ENCODE data around the gene TCTA. TPM values are rescaled to one million over a fixed set of nuclear protein-coding genes. Genes with fewer than 3 reads are reported as not detected.

TCTA gene
- total and polyA plus RNA-seq, 9 of the 15 experiments (the other 6 are each of a cell fraction or from before 2014, with no cell fraction given), result 4.0 to 15.4 (median 8.2) TPM

DNA sequence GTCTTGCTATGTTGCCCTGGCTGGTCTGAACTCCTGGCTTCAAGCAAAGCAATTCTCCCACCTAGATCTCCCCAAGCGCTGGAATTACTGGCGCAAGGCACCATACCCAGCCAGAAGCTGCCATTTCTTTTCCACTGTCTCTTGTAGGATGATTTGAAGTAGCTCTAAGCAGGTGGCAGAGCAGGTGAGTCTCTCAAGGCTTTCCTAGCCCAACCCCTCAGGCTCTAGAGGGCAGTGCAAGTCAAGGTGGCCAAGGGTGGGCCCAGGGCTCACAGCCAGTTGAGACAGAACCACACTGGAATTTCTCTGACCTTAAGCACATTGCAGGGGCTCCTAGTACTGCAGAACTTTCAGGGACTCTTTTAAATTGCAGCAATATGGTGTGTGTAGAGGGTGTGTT is 42.2 kb downstream of the TCTA start (continued):
- TF ChIP-seq MED1 (CRISPR knock-in tag; IDR thresholded peaks at IDR 0.05; ENCODE audit: borderline replicate concordance) (no peak), ZNF124 (CRISPR knock-in tag; IDR thresholded peaks at IDR 0.05) (no peak), ARID1B (IDR thresholded peaks at IDR 0.05) (no peak), BCOR (IDR thresholded peaks at IDR 0.05) (no peak), POLR2B (IDR thresholded peaks at IDR 0.05; ENCODE audit: low read depth, partially characterized antibody) (no peak), ZEB2 (IDR thresholded peaks at IDR 0.05) (0 out of 2 replicates have a peak, but pooled peaks have one; percentile 19)
- TF ChIP-seq, protein P1, sequence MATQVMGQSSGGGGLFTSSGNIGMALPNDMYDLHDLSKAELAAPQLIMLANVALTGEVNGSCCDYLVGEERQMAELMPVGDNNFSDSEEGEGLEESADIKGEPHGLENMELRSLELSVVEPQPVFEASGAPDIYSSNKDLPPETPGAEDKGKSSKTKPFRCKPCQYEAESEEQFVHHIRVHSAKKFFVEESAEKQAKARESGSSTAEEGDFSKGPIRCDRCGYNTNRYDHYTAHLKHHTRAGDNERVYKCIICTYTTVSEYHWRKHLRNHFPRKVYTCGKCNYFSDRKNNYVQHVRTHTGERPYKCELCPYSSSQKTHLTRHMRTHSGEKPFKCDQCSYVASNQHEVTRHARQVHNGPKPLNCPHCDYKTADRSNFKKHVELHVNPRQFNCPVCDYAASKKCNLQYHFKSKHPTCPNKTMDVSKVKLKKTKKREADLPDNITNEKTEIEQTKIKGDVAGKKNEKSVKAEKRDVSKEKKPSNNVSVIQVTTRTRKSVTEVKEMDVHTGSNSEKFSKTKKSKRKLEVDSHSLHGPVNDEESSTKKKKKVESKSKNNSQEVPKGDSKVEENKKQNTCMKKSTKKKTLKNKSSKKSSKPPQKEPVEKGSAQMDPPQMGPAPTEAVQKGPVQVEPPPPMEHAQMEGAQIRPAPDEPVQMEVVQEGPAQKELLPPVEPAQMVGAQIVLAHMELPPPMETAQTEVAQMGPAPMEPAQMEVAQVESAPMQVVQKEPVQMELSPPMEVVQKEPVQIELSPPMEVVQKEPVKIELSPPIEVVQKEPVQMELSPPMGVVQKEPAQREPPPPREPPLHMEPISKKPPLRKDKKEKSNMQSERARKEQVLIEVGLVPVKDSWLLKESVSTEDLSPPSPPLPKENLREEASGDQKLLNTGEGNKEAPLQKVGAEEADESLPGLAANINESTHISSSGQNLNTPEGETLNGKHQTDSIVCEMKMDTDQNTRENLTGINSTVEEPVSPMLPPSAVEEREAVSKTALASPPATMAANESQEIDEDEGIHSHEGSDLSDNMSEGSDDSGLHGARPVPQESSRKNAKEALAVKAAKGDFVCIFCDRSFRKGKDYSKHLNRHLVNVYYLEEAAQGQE (IDR thresholded peaks at IDR 0.05; ENCODE audit: borderline replicate concordance), result peak; percentile 75
- TF ChIP-seq, protein P1 (CRISPR knock-in tag; IDR thresholded peaks at IDR 0.05; ENCODE audit: low read depth), result no peak
- TF ChIP-seq, protein P2, sequence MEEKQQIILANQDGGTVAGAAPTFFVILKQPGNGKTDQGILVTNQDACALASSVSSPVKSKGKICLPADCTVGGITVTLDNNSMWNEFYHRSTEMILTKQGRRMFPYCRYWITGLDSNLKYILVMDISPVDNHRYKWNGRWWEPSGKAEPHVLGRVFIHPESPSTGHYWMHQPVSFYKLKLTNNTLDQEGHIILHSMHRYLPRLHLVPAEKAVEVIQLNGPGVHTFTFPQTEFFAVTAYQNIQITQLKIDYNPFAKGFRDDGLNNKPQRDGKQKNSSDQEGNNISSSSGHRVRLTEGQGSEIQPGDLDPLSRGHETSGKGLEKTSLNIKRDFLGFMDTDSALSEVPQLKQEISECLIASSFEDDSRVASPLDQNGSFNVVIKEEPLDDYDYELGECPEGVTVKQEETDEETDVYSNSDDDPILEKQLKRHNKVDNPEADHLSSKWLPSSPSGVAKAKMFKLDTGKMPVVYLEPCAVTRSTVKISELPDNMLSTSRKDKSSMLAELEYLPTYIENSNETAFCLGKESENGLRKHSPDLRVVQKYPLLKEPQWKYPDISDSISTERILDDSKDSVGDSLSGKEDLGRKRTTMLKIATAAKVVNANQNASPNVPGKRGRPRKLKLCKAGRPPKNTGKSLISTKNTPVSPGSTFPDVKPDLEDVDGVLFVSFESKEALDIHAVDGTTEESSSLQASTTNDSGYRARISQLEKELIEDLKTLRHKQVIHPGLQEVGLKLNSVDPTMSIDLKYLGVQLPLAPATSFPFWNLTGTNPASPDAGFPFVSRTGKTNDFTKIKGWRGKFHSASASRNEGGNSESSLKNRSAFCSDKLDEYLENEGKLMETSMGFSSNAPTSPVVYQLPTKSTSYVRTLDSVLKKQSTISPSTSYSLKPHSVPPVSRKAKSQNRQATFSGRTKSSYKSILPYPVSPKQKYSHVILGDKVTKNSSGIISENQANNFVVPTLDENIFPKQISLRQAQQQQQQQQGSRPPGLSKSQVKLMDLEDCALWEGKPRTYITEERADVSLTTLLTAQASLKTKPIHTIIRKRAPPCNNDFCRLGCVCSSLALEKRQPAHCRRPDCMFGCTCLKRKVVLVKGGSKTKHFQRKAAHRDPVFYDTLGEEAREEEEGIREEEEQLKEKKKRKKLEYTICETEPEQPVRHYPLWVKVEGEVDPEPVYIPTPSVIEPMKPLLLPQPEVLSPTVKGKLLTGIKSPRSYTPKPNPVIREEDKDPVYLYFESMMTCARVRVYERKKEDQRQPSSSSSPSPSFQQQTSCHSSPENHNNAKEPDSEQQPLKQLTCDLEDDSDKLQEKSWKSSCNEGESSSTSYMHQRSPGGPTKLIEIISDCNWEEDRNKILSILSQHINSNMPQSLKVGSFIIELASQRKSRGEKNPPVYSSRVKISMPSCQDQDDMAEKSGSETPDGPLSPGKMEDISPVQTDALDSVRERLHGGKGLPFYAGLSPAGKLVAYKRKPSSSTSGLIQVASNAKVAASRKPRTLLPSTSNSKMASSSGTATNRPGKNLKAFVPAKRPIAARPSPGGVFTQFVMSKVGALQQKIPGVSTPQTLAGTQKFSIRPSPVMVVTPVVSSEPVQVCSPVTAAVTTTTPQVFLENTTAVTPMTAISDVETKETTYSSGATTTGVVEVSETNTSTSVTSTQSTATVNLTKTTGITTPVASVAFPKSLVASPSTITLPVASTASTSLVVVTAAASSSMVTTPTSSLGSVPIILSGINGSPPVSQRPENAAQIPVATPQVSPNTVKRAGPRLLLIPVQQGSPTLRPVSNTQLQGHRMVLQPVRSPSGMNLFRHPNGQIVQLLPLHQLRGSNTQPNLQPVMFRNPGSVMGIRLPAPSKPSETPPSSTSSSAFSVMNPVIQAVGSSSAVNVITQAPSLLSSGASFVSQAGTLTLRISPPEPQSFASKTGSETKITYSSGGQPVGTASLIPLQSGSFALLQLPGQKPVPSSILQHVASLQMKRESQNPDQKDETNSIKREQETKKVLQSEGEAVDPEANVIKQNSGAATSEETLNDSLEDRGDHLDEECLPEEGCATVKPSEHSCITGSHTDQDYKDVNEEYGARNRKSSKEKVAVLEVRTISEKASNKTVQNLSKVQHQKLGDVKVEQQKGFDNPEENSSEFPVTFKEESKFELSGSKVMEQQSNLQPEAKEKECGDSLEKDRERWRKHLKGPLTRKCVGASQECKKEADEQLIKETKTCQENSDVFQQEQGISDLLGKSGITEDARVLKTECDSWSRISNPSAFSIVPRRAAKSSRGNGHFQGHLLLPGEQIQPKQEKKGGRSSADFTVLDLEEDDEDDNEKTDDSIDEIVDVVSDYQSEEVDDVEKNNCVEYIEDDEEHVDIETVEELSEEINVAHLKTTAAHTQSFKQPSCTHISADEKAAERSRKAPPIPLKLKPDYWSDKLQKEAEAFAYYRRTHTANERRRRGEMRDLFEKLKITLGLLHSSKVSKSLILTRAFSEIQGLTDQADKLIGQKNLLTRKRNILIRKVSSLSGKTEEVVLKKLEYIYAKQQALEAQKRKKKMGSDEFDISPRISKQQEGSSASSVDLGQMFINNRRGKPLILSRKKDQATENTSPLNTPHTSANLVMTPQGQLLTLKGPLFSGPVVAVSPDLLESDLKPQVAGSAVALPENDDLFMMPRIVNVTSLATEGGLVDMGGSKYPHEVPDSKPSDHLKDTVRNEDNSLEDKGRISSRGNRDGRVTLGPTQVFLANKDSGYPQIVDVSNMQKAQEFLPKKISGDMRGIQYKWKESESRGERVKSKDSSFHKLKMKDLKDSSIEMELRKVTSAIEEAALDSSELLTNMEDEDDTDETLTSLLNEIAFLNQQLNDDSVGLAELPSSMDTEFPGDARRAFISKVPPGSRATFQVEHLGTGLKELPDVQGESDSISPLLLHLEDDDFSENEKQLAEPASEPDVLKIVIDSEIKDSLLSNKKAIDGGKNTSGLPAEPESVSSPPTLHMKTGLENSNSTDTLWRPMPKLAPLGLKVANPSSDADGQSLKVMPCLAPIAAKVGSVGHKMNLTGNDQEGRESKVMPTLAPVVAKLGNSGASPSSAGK (IDR thresholded peaks at IDR 0.05), result no peak

Data from K562 (cell line).